Ovary (tissue), 3 donors: Measurements from ENCODE around the gene ILKAP.

Experiments used
- CTCF ChIP-seq, 3 donors: fragments of 450-650 bp in 2 of 3; fragments of 200-600 bp in 1 of 3; IDR thresholded peaks; one replicate each; pipeline versions ENCODE4 v1.5.1 to v1.8.0; 2016 to 2022; ENCODE audit warnings: antibody characterized with exemption in 3 of 3, mild to moderate bottlenecking in 1 of 3
- EP300 ChIP-seq: sonication (generic); formaldehyde crosslinking; IDR thresholded peaks from one replicate; pipeline ENCODE4 v1.6.1; 2017; ENCODE audit warnings: antibody characterized with exemption
- POLR2A ChIP-seq: fragments of 450-650 bp; IDR thresholded peaks from one replicate; pipeline ENCODE4 v1.6.1; 2017; ENCODE audit warnings: antibody characterized with exemption, mild to moderate bottlenecking, moderate library complexity
- donor health status: DM: no; HTN: no; CAD: no.

GRCh38 chr2:238226698-238227586, 23.4 kb upstream of the ILKAP start:
- TF ChIP-seq CTCF (IDR thresholded peaks at IDR 0.05): no peak
- no peak for TF ChIP-seq EP300
- no peak for TF ChIP-seq POLR2A
